NCI-H2196 treated with DMSO at 0.1 percent for 48 hours (cell line): Measurements from ENCODE around the gene OGDHL.
"Not testable (repeated sequence)": the region's sequence is repeated elsewhere in the genome, so short reads cannot be mapped to it uniquely, and the experiment has no call there.

Experiments
- DNase-seq: peaks from one replicate; lab custom pipeline; 2025; ENCODE audit not compliant: unreplicated experiment; lab: John Stamatoyannopoulos, UW

Gene OGDHL

GRCh38 chr10:49761789-49762565 lies at the start of gene OGDHL:
TSS of gene OGDHL (minus strand) at chr10:49762323. CDS start at chr10:49758592, 3,731 bp downstream.
- peak; percentile 5 for DNase-seq

- DNase-seq: no peak
Observed at GRCh38 chr10:49803988-49804387, 41.9 kb upstream of the OGDHL start.

DNA sequence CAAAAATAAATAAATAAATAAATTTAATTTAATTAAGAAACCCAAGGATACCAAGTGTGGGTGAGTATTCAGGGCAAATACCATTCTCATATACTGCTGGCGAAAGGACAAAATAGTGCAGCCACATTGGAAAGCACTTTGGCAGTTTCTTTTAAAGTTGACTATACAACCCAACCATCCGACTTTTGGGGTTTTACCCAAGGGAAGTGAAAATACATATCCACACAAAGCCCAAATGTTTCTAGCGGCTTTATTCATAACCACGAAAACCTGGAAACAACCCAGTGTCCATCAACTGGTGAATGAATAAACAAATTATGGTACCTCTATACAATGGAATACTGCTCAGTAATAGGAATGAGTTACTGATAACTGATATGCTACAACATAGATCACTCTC lies 36.2 kb upstream of the OGDHL start:
- no peak for DNase-seq

- no peak for DNase-seq
Observed at GRCh38 chr10:49791100-49791499, 29.0 kb upstream of the OGDHL start.

DNA sequence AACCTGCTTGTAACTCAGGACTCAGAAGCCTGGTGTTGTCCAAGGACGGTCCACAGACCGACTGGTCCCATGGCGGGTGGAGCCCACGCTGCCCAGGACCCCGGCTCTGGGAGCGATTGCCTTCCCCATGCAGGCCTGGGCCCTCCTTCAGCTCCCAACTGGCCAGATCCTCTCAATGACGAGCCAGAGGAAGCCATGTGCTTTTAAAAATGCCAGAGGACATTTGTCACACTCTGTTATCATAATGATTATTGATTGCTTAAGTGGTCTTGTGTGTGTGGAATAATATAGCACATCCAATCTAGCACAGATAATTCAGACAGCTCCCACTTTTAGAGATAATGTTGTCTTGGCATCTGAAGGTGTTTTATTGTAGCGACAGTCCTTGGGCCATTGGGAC lies 22.6 kb upstream of the OGDHL start:
- DNase-seq: no peak

DNA sequence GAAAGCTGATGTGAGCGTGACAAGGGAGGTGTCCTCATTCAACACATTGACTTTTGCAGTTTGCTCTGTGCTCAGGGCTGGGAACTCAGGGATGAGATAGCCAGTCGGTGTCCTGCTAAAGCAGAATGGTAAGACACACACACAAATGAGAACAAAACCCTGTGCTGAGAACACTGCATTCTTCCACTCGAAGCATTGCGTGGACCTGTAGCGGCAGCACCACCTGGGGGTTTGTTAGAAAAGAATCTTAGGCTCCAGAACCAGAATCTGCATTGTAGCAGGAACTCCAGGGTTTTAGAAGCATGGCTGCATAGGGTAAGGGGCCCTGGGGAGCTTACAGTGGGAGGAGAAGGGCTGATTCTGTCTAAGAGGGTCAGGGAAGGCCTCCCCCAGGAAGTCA lies 21.5 kb upstream of the OGDHL start:
- DNase-seq: no peak

DNA sequence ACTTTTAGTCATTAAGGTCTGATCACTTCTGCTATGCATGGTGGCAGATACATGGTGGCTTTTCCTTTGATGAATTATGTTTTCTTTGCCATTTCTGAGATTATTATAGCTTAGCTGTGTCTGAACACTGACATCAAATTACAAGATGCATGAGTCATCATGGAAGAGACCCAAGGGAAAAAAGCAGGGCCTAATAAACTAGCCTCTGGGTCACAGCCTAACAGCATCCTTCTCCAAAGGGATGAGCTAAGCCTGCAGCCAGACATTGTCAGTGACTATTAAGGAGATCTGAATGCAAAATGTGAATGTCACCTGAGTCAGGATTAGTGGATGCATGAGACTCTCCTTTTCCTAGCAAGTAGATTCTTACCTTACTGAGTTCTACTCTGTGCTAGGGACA lies 19.1 kb upstream of the OGDHL start:
- DNase-seq: no peak

DNA sequence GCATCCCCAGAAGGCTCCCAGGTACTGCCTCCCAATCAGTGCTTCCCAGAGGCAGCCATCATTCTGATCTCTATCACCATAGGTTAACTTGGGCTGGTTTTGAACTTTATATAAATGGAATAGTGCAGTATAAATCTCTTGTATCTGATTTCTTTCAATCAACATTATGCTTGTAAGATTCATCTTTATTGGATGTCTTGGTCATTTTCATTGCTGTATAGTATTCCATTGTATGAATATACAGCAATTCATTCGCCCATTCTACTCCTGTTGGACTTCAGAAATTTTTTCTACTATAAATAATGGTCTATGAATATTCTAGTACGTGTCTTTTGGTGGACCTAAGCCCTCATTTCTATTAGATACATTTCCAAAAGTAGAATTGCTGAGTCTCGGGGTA lies 16.1 kb upstream of the OGDHL start:
- no peak for DNase-seq

DNA sequence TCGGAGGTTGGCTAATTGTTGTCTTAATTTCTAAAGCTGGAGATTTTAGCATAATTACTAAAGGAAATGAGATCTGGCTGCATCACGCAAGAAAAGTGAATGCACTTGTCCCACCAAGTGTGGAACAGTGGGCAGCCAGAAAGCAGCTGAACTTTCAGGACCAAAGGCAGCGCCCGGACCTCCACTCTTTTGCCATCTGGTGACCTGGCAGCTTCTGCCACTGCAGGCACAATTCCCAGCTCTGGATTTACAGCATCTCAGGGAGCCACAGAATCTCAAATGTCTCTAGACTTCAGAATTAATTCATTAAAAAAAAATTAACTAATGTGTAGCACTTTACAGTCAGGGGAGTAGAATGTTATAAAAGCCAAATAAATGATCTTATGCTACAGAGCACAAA lies 14.7 kb upstream of the OGDHL start:
- no peak for DNase-seq

GRCh38 chr10:49775014-49775413 lies 12.9 kb upstream of the OGDHL start:
- no peak for DNase-seq

GRCh38 chr10:49772944-49773343 lies 10.8 kb upstream of the OGDHL start:
- DNase-seq: not testable (repeated sequence)

DNA sequence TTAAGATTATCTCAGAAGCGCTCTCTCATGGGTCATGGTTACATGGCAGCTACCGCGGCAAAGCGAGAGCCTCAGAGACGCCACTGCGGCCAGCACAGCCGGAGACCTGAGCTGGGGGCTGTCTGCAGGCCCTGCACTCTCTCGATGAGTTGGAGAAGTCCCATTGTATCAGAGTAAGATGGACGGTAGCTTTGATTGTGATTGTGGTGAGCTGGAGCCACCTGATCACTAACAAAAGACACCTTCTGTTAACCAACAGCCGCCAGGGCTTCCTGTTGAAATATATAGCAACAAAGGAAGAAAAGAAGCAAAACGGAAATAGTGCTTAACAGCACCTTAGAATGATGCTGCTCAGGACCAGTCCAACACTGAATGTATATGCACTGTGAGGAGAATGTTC lies 8.9 kb upstream of the OGDHL start:
- DNase-seq: not testable (repeated sequence)

GRCh38 chr10:49769692-49770091 lies 7.6 kb upstream of the OGDHL start:
- DNase-seq: no peak

- no peak for DNase-seq
Observed at GRCh38 chr10:49768731-49769130, 6.6 kb upstream of the OGDHL start.

DNA sequence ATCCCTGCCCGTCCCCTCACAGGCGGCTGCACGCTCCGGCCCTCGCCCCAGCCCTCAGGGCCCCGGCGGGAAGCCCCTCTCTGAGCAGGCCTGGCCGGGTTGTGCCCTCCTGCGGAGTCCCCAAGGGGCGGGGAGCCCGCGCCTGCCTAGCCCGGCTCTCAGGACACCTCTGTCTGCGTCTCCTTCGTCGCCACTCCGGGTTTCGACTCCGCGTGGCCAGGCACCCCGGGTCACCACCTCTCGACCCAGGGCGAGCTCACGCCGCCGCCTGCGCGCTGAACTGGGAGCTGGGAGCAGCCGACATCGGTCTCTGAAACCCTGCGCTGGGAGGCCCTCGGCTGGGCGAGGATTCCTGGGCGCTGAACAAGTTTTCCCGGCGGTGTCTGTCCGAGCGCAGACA lies 6.2 kb upstream of the OGDHL start:
- DNase-seq: no peak

- no peak for DNase-seq
Observed at GRCh38 chr10:49767752-49768151, 5.6 kb upstream of the OGDHL start.

DNA sequence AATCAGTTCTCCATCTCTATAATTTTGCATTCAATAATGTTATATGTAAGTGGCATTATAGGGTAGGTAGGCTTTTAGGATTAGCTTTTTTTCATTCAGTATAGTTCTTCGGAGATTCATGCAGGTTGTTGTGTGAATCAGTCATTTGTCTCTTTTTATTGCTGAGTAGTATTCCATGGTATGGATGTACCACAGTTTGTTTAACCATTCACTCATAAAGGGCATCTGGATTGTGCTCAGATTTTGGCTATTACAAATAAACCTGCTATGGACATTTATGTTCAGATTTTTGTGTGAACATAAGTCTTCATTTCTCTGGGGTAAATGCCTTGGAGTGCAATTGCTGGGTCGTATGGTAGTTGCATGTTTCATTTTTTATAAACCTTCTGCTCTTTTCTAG lies 4.4 kb upstream of the OGDHL start:
- DNase-seq: no peak

DNA sequence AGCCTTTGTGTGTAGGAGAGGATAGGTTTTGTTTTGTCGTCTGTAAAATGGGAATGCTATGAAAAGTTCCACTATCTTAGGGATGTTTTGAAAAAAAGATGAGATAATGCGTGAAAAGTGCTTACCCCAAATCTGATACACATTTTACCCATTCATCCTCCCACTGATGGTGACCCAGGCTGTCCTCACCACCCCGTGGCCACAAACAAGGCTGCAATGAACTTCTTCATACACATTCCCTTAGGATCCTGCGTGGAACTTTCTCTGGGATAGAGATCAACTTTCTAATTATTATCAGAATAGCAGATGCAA lies 399 bp upstream of the OGDHL start:
- DNase-seq: no peak

GRCh38 chr10:49761201-49761788 lies 828 bp downstream of the OGDHL start:
- no peak for DNase-seq

GRCh38 chr10:49760789-49761188 lies 1.3 kb downstream of the OGDHL start:
- no peak for DNase-seq

DNA sequence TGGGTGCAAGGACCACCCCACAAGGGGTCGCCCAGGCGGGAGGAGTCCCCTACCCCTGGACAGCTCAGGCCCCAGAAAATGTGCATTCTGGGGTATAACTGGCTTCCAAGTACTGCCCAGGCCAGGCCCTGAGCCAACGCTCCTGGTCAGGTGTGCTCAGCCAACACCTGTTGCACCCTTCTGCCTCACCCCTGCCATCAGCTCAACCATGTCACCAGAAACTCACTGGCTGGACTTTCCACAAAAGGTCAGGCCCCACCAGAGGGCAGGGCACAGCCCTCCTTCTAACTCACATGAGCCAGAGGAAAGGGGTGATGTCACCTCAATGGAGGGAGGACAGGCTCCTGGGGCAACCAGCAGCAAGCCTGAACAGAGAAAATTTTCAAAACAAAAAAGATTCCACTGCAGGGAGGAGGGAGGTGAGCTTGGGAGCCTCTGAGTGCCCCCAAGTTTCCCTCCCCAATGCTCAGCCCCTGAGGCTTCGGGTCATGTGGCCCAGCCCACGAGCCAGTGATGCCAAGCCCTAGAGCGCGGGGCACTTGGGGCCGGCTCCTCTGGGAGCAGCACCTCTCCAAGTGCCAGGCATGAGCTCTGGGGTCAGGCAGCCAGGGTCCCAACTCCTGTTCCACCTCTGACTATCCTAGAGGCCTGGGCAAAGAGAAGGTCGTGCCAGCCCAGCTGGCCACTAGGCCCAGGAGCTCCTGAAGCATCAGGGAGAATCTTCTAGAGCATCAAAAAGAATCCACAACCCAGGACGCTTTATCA lies 2.2 kb downstream of the OGDHL start:
- peak; percentile 1 for DNase-seq

GRCh38 chr10:49758249-49758930 lies 3.7 kb downstream of the OGDHL start:
- no peak for DNase-seq
